K562 (cell line): ENCODE measurements around the gene NXPH4. TPM values are rescaled to one million over a fixed set of nuclear protein-coding genes. Genes with fewer than 3 reads are reported as not detected.
A peak's percentile ranks its signal among the peaks of the same experiment; 100 is the strongest.

Experiments
- ATAC-seq: fragments of 200-7000 bp; cut with Tn5 transposase; 3 replicates; pipeline ENCODE4 v1.9.1; 2020; ENCODE audit warnings: moderate library complexity
- BruUV-seq: library from RNA; stranded (reverse); fragments of 400-500 nt; replicated peaks from 2 replicates; lab custom pipeline; 2021; lab: Mats Ljungman, UMichigan
- CTCF ChIA-PET: fragments of 300-600 bp; formaldehyde crosslinking; extraction: SDS; loops from one replicate; lab custom pipeline; 2021; ENCODE audit warnings: low intra/inter-chr PET ratio; lab: Yijun Ruan, JAX
- POLR2A ChIA-PET: fragments of 300-600, 350-650 bp; sonication (Branson Sonifier 250); formaldehyde crosslinking; extraction: SDS; loops from one replicate; lab custom pipeline; 2021; ENCODE audit warnings: antibody characterized with exemption, inconsistent platforms; lab: Yijun Ruan, JAX
- DNase-seq, 4 experiments: peaks; one replicate each; pipeline versions ENCODE4 v3.0.0 to v3.0.0-alpha.2; 2011 to 2018; ENCODE audit warnings: low spot score in 3 of 4, mixed read lengths in 3 of 4; ENCODE audit errors: extremely low read depth in 1 of 4
- FAIRE-seq: peaks from 2 replicates; lab custom pipeline; 2011; peaks lifted over from hg19 to GRCh38; lab: Jason Lieb, UNC
- H2AFZ ChIP-seq: 2 replicates; pipeline ENCODE4 v1.6.0; 2011; ENCODE audit warnings: low read depth, low read length, control low read depth, inconsistent platforms
- H3K27ac ChIP-seq: fragments of 200-600 bp; 3 replicates; pipeline ENCODE4 v1.8.0; 2011; ENCODE audit warnings: low read depth, mild to moderate bottlenecking, control low read depth, inconsistent platforms, low read length, moderate library complexity, mixed read lengths; ENCODE audit errors: extremely low read depth
- H3K27me3 ChIP-seq, 2 experiments: fragments of 300-600 bp in 1 of 2; 2 replicates in 1 of 2; 3 replicates in 1 of 2; pipeline versions ENCODE4 v1.6.0 to v1.8.0; 2011; ENCODE audit warnings: inconsistent platforms in 2 of 2, low read length in 2 of 2, mild to moderate bottlenecking in 1 of 2, mixed read lengths in 1 of 2, moderate library complexity in 1 of 2; ENCODE audit not compliant: control insufficient read depth in 2 of 2, insufficient read depth in 2 of 2
- H3K36me3 ChIP-seq: fragments of 300-600 bp; 3 replicates; pipeline ENCODE4 v1.8.0; 2011; ENCODE audit warnings: mild to moderate bottlenecking, low read length, inconsistent platforms; ENCODE audit not compliant: control insufficient read depth, insufficient read depth
- H3K4me1 ChIP-seq, 2 experiments: fragments of 200-600 bp in 1 of 2; replicated peaks in 1 of 2; 2 replicates in 1 of 2; 3 replicates in 1 of 2; pipeline versions ENCODE4 v1.5.1 to v1.8.0; 2011; ENCODE audit warnings: inconsistent platforms in 2 of 2, low read length in 2 of 2, mild to moderate bottlenecking in 1 of 2, mixed read lengths in 1 of 2, moderate library complexity in 1 of 2; ENCODE audit not compliant: control insufficient read depth in 2 of 2, insufficient read depth in 2 of 2
- H3K4me2 ChIP-seq: 2 replicates; pipeline ENCODE4 v1.6.1; 2011; ENCODE audit warnings: low read length, control low read depth, inconsistent platforms, mixed read lengths; ENCODE audit not compliant: insufficient read depth
- H3K4me3 ChIP-seq: fragments of 200-600 bp; sonication (generic), shearing (Covaris generic); 2 replicates; pipeline ENCODE4 v1.5.1; 2016; ENCODE audit warnings: control low read depth, inconsistent platforms
- H3K79me2 ChIP-seq: fragments of 200-600 bp; 3 replicates; pipeline ENCODE4 v1.8.0; 2011; ENCODE audit warnings: low read length, inconsistent platforms; ENCODE audit not compliant: control insufficient read depth, insufficient read depth
- H3K9ac ChIP-seq, 2 experiments: 2 replicates each; pipeline versions ENCODE4 v1.6.0 to v1.6.1; 2011; ENCODE audit warnings: low read depth in 2 of 2, low read length in 2 of 2, control low read depth in 1 of 2, inconsistent platforms in 1 of 2, mild to moderate bottlenecking in 1 of 2, mixed read lengths in 1 of 2; ENCODE audit not compliant: insufficient read depth in 1 of 2
- H3K9me1 ChIP-seq: one replicate; pipeline ENCODE4 v1.6.0; 2011; ENCODE audit warnings: inconsistent platforms, mild to moderate bottlenecking, low read length, moderate library complexity; ENCODE audit not compliant: control insufficient read depth, insufficient read depth
- H3K9me3 ChIP-seq: replicated peaks from 2 replicates; pipeline ENCODE4 v1.5.1; 2011; ENCODE audit warnings: low read depth, low read length, inconsistent platforms; ENCODE audit not compliant: control insufficient read depth, insufficient read depth
- H4K20me1 ChIP-seq: replicated peaks from 2 replicates; pipeline ENCODE4 v1.6.1; 2011; ENCODE audit warnings: low read length, inconsistent platforms, mixed read lengths; ENCODE audit not compliant: control insufficient read depth, insufficient read depth
- CBFA2T3 ChIP-seq: fragments of 450-650 bp; IDR thresholded peaks from 2 replicates; pipeline ENCODE4 v1.6.1; 2017
- CEBPG ChIP-seq, 3 experiments: fragments of 200-800 bp in 1 of 3; sonication (Bioruptor generic) in 1 of 3; sonication (generic) in 1 of 3; formaldehyde crosslinking in 1 of 3; IDR thresholded peaks in 2 of 3; conservative IDR thresholded peaks in 1 of 3; 2 replicates each; pipeline versions ENCODE4 v1.6.1 to v1.8.0; 2016 to 2022; ENCODE audit warnings: missing compliant biosample characterization in 2 of 3, missing genetic modification characterization in 2 of 3, mild to moderate bottlenecking in 1 of 3, missing genetic modification reagents in 1 of 3
- HNRNPLL ChIP-seq: fragments of 200-400 bp; formaldehyde crosslinking; IDR thresholded peaks from 2 replicates; pipeline ENCODE4 v1.6.1; 2017; ENCODE audit warnings: low read length, low read depth, mild to moderate bottlenecking; ENCODE audit not compliant: poor library complexity, severe bottlenecking
- KDM5B ChIP-seq: fragments of 200-600 bp; sonication (generic); IDR thresholded peaks from 2 replicates; pipeline ENCODE4 v1.6.1; 2012; ENCODE audit warnings: low read depth, mild to moderate bottlenecking, moderate library complexity, low read length, control low read depth, inconsistent platforms; ENCODE audit not compliant: insufficient replicate concordance
- MAFG ChIP-seq: fragments of 450-650 bp; conservative IDR thresholded peaks from 2 replicates; pipeline ENCODE4 v1.6.1; 2016; ENCODE audit warnings: missing genetic modification characterization, missing compliant biosample characterization
- NFE2 ChIP-seq: IDR thresholded peaks from 2 replicates; pipeline ENCODE4 v1.6.1; 2014; ENCODE audit warnings: antibody characterized with exemption, low read depth
- TAF1 ChIP-seq: IDR thresholded peaks from 2 replicates; pipeline ENCODE4 v1.6.1; 2011; ENCODE audit warnings: mild to moderate bottlenecking, low read length, moderate library complexity; ENCODE audit not compliant: insufficient read depth, control insufficient read depth, severe bottlenecking; ENCODE audit errors: extremely low read depth
- WGBS: fragments of 100-300 bp; shearing (Covaris generic); methylation state at CpG from one replicate; pipeline ENCODE4 v1.1.6; 2016; ENCODE audit warnings: low coverage, mixed read lengths; ENCODE audit not compliant: insufficient coverage; ENCODE audit errors: missing lambda C conversion rate; 5-methylcytosine and 5-hydroxymethylcytosine counted together
- in situ Hi-C: fragments of 300-500 bp; cut with MboI; formaldehyde crosslinking; loops from 4 replicates; pipeline ENCODE4 v1.15.0; 2018; ENCODE audit warnings: inconsistent platforms, mixed read lengths
- intact Hi-C: fragments of 100-400 bp; cut with micrococcal nuclease; formaldehyde crosslinking; loops from 2 replicates; pipeline ENCODE4 v1.14.2; 2022
- polyA plus RNA-seq, 8 experiments: library from polyadenylated mRNA; depleted of rRNA in 4 of 8; stranded (reverse) in 5 of 8; unstranded in 3 of 8; fragments of >200 nt; fragmentation: Nextera tagmentation in 2 of 8; fragmentation: Illumina TruSeq in 1 of 8; extraction: Ambion mirVana in 2 of 8; extraction: Trizol in 1 of 8; gene quantifications; 2 replicates each; pipeline versions ENCODE4 v1.2.1 to v1.2.3, GENCODE V29; 2011 to 2014; ENCODE audit warnings: inconsistent platforms in 1 of 8, missing spikeins in 1 of 8
- total RNA-seq, 7 experiments: library from RNA; depleted of rRNA in 6 of 7; stranded (reverse); fragments of >200 nt in 6 of 7; fragmentation: Illumina TruSeq in 2 of 7; extraction: Trizol in 2 of 7; gene quantifications; 2 replicates each; pipeline versions ENCODE4 v1.2.1 to v1.2.3, GENCODE V29; 2011 to 2021; ENCODE audit warnings: low replicate concordance in 1 of 7
- TF ChIP-seq, protein P1 (sequence below): sonication (generic); formaldehyde crosslinking; IDR thresholded peaks from 2 replicates; pipeline ENCODE4 v1.8.0; 2022; ENCODE audit warnings: missing genetic modification reagents, mild to moderate bottlenecking, borderline replicate concordance
- TF ChIP-seq, protein P2 (sequence below): fragments of 450-650 bp; formaldehyde crosslinking; IDR thresholded peaks from 2 replicates; pipeline ENCODE4 v1.4.0; 2022; ENCODE audit warnings: missing genetic modification characterization
- TF ChIP-seq, protein P3 (sequence below): fragments of 250-450 bp; sonication (Bioruptor Pico); IDR thresholded peaks from 2 replicates; pipeline ENCODE4 v1.8.0; 2021; ENCODE audit warnings: moderate library complexity, mild to moderate bottlenecking, inconsistent platforms

The NXPH4 gene
- total and polyA plus RNA-seq, 9 of the 15 experiments (the other 6 are each of a cell fraction or from before 2014, with no cell fraction given), result 0.49 to 2.7 (median 1.1) TPM; not detected in 4

DNA sequence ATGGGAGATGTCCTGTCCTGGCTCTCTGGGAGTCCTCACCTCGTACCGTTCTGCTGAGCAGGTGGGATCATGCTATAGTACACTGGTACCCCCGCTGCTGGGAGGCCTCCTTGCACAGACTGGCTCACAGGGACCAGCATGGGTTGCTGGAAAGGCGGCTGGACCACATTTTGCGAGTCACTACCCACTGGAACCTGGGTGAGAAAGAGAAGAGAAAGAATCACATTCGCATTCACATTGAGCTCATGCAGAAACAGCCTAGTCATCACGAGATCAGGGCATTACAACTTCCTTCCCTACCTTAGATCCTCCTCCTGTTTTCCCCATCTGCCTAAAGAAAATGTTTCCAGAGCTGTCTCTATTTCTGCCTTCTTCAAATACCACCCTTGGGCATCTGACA, 51.7 kb downstream of the NXPH4 start:
- WGBS, result 53% methylated on average over 7 of the region's 7 CpGs
- Histone ChIP-seq H3K9ac (peak overlapping the region in 1 of 2 experiments; percentile 76; a peak in 1 of 4 replicates), H2AFZ (no peak overlapping the region), H3K36me3 (peaks cover 34% of the 10 kb centered on the region; the same call in 2 of the 3 replicates), H3K4me2 (no peak overlapping the region), H3K27ac (no peak overlapping the region; the same call in 2 of the 3 replicates), H3K4me1 (peaks cover 7 to 11% of the 10 kb centered on the region in 2 experiments; a peak in 4 of 5 replicates), H4K20me1 (no peaks in the 10 kb centered on the region), H3K27me3 (no peaks in the 10 kb centered on the region), H3K79me2 (no peaks in the 10 kb centered on the region), H3K9me3 (no peaks in the 10 kb centered on the region), H3K9me1 (no peaks in the 10 kb centered on the region), H3K4me3 (no peak overlapping the region)
- POLR2A ChIA-PET, result interaction anchor here (0.6 kb wide), 2 partner anchors 17 to 273 kb away, joined by 3 to 4 read pairs; partner anchors contain the start of gene STAC3
- in situ Hi-C loops (no loop called here), intact Hi-C loops (no loop called here)
- DNase-seq (no peak), FAIRE-seq (no peak), ATAC-seq (no peak)
- CTCF ChIA-PET, result no interaction called here
- no TSS peak for BruUV-seq
- no peak for TF ChIP-seq KDM5B
- TF ChIP-seq, protein P1, sequence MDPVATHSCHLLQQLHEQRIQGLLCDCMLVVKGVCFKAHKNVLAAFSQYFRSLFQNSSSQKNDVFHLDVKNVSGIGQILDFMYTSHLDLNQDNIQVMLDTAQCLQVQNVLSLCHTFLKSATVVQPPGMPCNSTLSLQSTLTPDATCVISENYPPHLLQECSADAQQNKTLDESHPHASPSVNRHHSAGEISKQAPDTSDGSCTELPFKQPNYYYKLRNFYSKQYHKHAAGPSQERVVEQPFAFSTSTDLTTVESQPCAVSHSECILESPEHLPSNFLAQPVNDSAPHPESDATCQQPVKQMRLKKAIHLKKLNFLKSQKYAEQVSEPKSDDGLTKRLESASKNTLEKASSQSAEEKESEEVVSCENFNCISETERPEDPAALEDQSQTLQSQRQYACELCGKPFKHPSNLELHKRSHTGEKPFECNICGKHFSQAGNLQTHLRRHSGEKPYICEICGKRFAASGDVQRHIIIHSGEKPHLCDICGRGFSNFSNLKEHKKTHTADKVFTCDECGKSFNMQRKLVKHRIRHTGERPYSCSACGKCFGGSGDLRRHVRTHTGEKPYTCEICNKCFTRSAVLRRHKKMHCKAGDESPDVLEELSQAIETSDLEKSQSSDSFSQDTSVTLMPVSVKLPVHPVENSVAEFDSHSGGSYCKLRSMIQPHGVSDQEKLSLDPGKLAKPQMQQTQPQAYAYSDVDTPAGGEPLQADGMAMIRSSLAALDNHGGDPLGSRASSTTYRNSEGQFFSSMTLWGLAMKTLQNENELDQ (CRISPR knock-in tag), result no peak
- TF ChIP-seq CEBPG (CRISPR knock-in tag; IDR thresholded peaks at IDR 0.05), result no peak
- TF ChIP-seq CEBPG (tag; conservative IDR thresholded peaks at IDR 0.05 in 1 of 2, IDR thresholded peaks at IDR 0.05 in 1 of 2), result 0 out of 4 replicates have a peak, but pooled peaks of 1 of the 2 experiments have one; percentile 23
- peak; percentile 67 for TF ChIP-seq NFE2
- peak; percentile 74 for TF ChIP-seq MAFG (tag)
- TF ChIP-seq, protein P2, sequence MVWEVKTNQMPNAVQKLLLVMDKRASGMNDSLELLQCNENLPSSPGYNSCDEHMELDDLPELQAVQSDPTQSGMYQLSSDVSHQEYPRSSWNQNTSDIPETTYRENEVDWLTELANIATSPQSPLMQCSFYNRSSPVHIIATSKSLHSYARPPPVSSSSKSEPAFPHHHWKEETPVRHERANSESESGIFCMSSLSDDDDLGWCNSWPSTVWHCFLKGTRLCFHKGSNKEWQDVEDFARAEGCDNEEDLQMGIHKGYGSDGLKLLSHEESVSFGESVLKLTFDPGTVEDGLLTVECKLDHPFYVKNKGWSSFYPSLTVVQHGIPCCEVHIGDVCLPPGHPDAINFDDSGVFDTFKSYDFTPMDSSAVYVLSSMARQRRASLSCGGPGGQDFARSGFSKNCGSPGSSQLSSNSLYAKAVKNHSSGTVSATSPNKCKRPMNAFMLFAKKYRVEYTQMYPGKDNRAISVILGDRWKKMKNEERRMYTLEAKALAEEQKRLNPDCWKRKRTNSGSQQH (CRISPR knock-in tag), result no peak
- TF ChIP-seq, protein P3, sequence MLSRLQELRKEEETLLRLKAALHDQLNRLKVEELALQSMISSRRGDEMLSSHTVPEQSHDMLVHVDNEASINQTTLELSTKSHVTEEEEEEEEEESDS (CRISPR knock-in tag), result no peak
- TF ChIP-seq TAF1, result no peak
- no peak for TF ChIP-seq HNRNPLL
- no peak for TF ChIP-seq CBFA2T3
